Panc1 (cell line): Measurements from ENCODE around the gene KREMEN2. TPM values are rescaled to one million over a fixed set of nuclear protein-coding genes. Genes with fewer than 3 reads are reported as not detected.

Experiments
- ATAC-seq: fragments of 200-7000 bp; cut with Tn5 transposase; 2 replicates; pipeline ENCODE4 v1.9.1; 2020; ENCODE audit warnings: mild to moderate bottlenecking, moderate library complexity
- BruUV-seq: library from RNA; stranded (reverse); fragments of 400-500 nt; replicated peaks from 2 replicates; lab custom pipeline; 2021; lab: Mats Ljungman, UMichigan
- CTCF ChIA-PET: fragments of 300-600 bp; sonication (Branson Sonifier 250); formaldehyde crosslinking; loops from one replicate; lab custom pipeline; 2022; ENCODE audit warnings: antibody characterized with exemption; lab: Charles Lee
- POLR2A ChIA-PET: fragments of 300-600 bp; sonication (Branson Sonifier 250); formaldehyde crosslinking; loops from one replicate; lab custom pipeline; 2022; ENCODE audit warnings: antibody characterized with exemption; lab: Charles Lee
- DNase-seq: peaks from one replicate; pipeline ENCODE4 v3.0.0-alpha.2; 2010; ENCODE audit warnings: low read depth, low spot score
- H3K27ac ChIP-seq: 2 replicates; pipeline ENCODE4 v1.5.1; 2011; ENCODE audit warnings: mild to moderate bottlenecking, low read length, inconsistent platforms
- H3K27me3 ChIP-seq: fragments of 200-500 bp; sonication (Bioruptor generic); 2 replicates; pipeline ENCODE4 v1.6.0; 2014; ENCODE audit warnings: low read length, inconsistent platforms; ENCODE audit not compliant: control insufficient read depth, insufficient read depth
- H3K36me3 ChIP-seq: fragments of 200-500 bp; sonication (Bioruptor generic); 2 replicates; pipeline ENCODE4 v1.5.1; 2014; ENCODE audit warnings: inconsistent platforms, mild to moderate bottlenecking, low read length, moderate library complexity; ENCODE audit not compliant: control insufficient read depth, insufficient read depth
- H3K4me1 ChIP-seq: 2 replicates; pipeline ENCODE4 v1.5.1; 2011; ENCODE audit warnings: inconsistent platforms, mild to moderate bottlenecking, low read length, moderate library complexity; ENCODE audit not compliant: control insufficient read depth, insufficient read depth
- H3K4me3 ChIP-seq, 2 experiments: 2 replicates each; pipeline ENCODE4 v1.5.1; 2011 to 2012; ENCODE audit warnings: low read depth in 2 of 2, low read length in 2 of 2, mild to moderate bottlenecking in 2 of 2, inconsistent platforms in 1 of 2, moderate library complexity in 1 of 2
- H3K9me3 ChIP-seq: fragments of 200-500 bp; sonication (Bioruptor generic); 2 replicates; pipeline ENCODE4 v1.5.1; 2014; ENCODE audit warnings: low read depth, mild to moderate bottlenecking, inconsistent platforms, low read length, moderate library complexity; ENCODE audit not compliant: control insufficient read depth, insufficient read depth
- POLR2AphosphoS5 ChIP-seq: IDR thresholded peaks from 2 replicates; pipeline ENCODE4 v1.6.1; 2012; ENCODE audit warnings: mild to moderate bottlenecking, low read depth, low read length, moderate library complexity
- REST ChIP-seq, 2 experiments: IDR thresholded peaks; 2 replicates each; pipeline ENCODE4 v1.6.1; 2011 to 2012; ENCODE audit warnings: low read depth in 2 of 2, control low read depth in 1 of 2, low read length in 1 of 2, mild to moderate bottlenecking in 1 of 2, moderate library complexity in 1 of 2; ENCODE audit not compliant: insufficient read depth in 1 of 2
- SIN3A ChIP-seq: IDR thresholded peaks from 2 replicates; pipeline ENCODE4 v1.6.1; 2012; ENCODE audit warnings: low read depth, mild to moderate bottlenecking, low read length, moderate library complexity, borderline replicate concordance; ENCODE audit not compliant: insufficient read depth
- TCF7L2 ChIP-seq: IDR thresholded peaks from 2 replicates; pipeline ENCODE4 v1.6.1; 2011; ENCODE audit warnings: mild to moderate bottlenecking, low read depth, low read length, inconsistent platforms
- in situ Hi-C: cut with HindIII; loops from 2 replicates; pipeline ENCODE4 v1.10.0; 2016; ENCODE audit warnings: low sequenced_read_pairs, low pct_unique_long_range_greater_than_20kb
- intact Hi-C: fragments of 100-400 bp; cut with micrococcal nuclease; formaldehyde crosslinking; loops from one replicate; pipeline ENCODE4 v1.10.0; 2022; ENCODE audit not compliant: unreplicated experiment
- total RNA-seq: library from RNA; stranded (reverse); gene quantifications from one replicate; pipeline ENCODE4 v1.2.1, GENCODE V29; 2021; ENCODE audit not compliant: unreplicated experiment
- TF ChIP-seq, protein P1 (sequence below): fragments of 450-650 bp; IDR thresholded peaks from 2 replicates; pipeline ENCODE4 v1.5.1; 2017; ENCODE audit warnings: mild to moderate bottlenecking

The KREMEN2 gene
- total RNA-seq, 1 experiment from 2014 or later = 10.8 TPM

DNA sequence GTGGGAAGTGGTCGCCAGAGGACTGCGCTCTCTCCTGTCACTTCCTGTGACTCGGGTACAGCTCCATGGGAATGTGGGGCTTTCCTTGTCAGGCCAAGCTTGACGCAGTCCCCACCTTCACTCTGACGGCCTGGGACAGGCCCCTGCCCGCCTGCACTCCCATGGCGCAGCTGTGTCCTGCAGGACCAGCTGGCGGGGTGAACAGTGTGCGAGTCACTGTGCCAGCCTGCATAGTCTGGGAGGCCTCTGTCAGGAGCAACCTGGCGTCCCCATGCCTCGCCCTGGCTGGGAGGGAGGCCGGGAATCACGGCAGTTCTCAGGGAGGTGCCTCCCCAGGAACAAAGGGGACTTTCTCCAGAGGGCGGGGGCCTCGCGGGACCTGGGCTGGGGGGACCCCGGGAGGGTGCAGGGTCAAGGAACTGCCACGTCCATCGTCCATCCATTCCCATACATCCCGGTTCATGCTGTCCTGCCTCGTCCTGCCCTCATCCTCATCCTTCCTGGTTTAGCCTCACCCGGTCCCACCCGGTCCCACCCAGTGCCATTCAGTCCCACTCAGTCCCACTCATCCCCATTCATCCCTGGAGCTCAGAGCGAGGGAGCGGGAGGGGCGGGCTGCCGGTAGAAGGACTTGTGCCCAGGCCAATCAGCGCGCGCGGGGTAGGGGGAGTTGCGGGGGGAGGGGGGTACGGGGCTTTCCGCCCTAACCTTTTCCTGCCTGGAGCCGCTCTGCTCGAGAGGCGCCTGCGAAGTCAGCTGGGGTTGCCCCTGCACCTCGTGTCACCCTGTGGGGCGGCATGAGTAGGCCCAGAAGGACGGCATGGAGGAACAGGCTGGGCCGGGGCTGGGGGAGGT is 38.9 kb upstream of the KREMEN2 start:
- in situ Hi-C loops (no loop called here), intact Hi-C loops (no loop called here)
- TF ChIP-seq REST (IDR thresholded peaks at IDR 0.05; ENCODE audit: insufficient read depth in 1 of 2, low read depth in 2 of 2, low read length in 1 of 2) = no peak
- no peak for TF ChIP-seq TCF7L2
- no peak for TF ChIP-seq POLR2AphosphoS5
- TF ChIP-seq, protein P1, sequence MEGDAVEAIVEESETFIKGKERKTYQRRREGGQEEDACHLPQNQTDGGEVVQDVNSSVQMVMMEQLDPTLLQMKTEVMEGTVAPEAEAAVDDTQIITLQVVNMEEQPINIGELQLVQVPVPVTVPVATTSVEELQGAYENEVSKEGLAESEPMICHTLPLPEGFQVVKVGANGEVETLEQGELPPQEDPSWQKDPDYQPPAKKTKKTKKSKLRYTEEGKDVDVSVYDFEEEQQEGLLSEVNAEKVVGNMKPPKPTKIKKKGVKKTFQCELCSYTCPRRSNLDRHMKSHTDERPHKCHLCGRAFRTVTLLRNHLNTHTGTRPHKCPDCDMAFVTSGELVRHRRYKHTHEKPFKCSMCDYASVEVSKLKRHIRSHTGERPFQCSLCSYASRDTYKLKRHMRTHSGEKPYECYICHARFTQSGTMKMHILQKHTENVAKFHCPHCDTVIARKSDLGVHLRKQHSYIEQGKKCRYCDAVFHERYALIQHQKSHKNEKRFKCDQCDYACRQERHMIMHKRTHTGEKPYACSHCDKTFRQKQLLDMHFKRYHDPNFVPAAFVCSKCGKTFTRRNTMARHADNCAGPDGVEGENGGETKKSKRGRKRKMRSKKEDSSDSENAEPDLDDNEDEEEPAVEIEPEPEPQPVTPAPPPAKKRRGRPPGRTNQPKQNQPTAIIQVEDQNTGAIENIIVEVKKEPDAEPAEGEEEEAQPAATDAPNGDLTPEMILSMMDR = no peak
- TF ChIP-seq SIN3A = no peak
- H3K9me3 ChIP-seq = no peaks in the 10 kb centered on the region
- no TSS peak for BruUV-seq
- H3K4me3 ChIP-seq = no peak overlapping the region
- H3K27me3 ChIP-seq = no peaks in the 10 kb centered on the region
- H3K36me3 ChIP-seq = peaks cover 4% of the 10 kb centered on the region; the same call in 1 of the 2 replicates
- POLR2A ChIA-PET = interaction anchor here (0.6 kb wide), 1 partner anchor 142 kb away, joined by 8 read pairs; no protein-coding TSS in a partner anchor
- DNase-seq = no peak
- ATAC-seq = peak; percentile 54
- CTCF ChIA-PET = interaction anchor here (0.6 kb wide), 1 partner anchor 1761 kb away, joined by 4 read pairs; no protein-coding TSS in a partner anchor
- no peak overlapping the region for H3K27ac ChIP-seq
- H3K4me1 ChIP-seq = no peaks in the 10 kb centered on the region

GRCh38 chr16:2925951-2926649 is 38.0 kb upstream of the KREMEN2 start:
- POLR2A ChIA-PET = interaction anchor here (0.5 kb wide), 1 partner anchor 7 kb away, joined by 3 read pairs; no protein-coding TSS in a partner anchor
- intact Hi-C loops = no loop called here
- H3K4me3 ChIP-seq = no peak overlapping the region
- no peaks in the 10 kb centered on the region for H3K27me3 ChIP-seq
- in situ Hi-C loops = no loop called here
- TF ChIP-seq REST (IDR thresholded peaks at IDR 0.05; ENCODE audit: insufficient read depth in 1 of 2, low read depth in 2 of 2, low read length in 1 of 2) (no peak), SIN3A (no peak), TCF7L2 (no peak), POLR2AphosphoS5 (no peak)
- TF ChIP-seq, protein P1 = no peak
- H3K36me3 ChIP-seq = peaks cover 4% of the 10 kb centered on the region; the same call in 1 of the 2 replicates
- ATAC-seq = no peak
- no peaks in the 10 kb centered on the region for H3K4me1 ChIP-seq
- no peak for DNase-seq
- CTCF ChIA-PET = interaction anchor here (0.6 to 1.2 kb wide), 6 partner anchors 10 to 1177 kb away, joined by 3 to 10 read pairs (median 5); partner anchors contain the start of gene FLYWCH1
- no peak overlapping the region for H3K27ac ChIP-seq
- H3K9me3 ChIP-seq = no peaks in the 10 kb centered on the region
- BruUV-seq = no TSS peak
